HL-60/S4 treated with phorbol 12-myristate 13-acetate at 8.2 ng/mL for 4 days and 3 days (cell line): ENCODE data around the gene FAM89B.

ENCODE experiments used
- in situ Hi-C: fragments of 300-500 bp; cut with MboI; formaldehyde crosslinking; loops from 2 replicates; pipeline ENCODE4 v1.15.0; 2022; ENCODE audit warnings: low sequenced_read_pairs

Gene FAM89B

DNA sequence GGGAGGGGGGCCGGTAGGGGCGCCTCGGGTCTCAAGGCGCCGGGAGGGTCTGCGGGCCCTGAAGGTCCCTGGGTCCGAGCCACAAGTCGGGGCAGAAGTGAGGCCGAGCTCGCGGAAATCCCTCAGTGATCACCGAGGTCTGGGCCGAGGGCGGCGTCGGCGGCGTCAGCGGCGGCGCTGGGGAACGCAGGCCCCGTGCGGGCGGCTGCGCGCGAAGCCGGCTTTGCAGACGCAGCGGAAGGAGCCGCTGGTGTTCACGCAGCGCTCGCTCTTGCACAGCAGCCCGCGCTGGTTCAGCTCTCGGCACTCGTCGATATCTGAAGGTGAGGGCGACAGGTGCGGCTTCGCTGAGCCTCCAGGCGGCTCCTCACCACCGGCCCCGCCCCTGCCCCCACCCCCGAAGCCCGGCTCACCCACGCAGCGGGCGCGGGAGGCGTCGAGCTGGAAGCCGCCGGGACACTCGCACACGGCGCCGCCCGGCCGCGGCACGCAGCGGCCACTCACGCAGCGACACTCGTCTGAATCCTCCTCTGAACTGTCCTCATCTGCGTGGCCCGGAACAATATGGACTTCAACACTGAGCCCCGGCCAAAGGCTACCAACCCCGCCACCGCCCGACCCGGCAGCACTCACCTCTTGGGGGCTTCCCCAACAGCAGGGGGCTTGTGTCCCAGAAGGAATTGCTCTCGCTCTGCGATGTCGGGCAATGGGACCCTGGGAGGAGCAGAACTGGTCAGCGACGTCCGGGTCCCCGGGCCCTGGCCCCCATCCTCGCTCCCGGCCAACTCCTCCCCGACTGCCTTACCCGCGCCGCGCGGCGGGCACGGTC lies 33.2 kb upstream of the FAM89B start:
- in situ Hi-C loops = no loop called here

DNA sequence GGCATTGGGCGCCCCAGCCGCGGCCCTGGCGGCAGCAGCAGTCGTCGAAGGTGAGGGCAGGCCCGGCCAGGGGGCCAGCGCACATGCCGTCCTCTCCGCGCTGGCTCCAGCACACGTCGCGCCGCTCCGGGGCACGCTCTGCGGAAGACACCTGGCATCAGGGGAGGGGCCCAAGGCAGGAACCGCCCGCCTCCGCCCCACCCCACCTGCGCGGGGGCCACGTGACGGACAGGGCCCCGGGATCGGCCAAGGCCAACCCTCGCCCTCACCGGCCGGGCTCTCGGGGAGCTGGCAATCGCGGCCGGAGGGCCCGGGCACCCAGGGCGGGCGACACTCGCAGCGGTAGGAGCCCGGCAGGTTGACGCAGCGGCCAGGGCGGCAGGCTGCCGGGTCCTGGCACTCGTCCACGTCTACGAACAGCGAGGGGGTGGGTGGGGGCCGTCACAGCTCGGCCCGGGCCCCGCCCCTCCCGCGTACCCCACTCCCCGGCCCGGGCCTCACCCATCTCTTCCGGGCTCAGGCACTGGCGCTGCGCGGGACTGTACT lies 32.5 kb upstream of the FAM89B start:
- in situ Hi-C loops = no loop called here

DNA sequence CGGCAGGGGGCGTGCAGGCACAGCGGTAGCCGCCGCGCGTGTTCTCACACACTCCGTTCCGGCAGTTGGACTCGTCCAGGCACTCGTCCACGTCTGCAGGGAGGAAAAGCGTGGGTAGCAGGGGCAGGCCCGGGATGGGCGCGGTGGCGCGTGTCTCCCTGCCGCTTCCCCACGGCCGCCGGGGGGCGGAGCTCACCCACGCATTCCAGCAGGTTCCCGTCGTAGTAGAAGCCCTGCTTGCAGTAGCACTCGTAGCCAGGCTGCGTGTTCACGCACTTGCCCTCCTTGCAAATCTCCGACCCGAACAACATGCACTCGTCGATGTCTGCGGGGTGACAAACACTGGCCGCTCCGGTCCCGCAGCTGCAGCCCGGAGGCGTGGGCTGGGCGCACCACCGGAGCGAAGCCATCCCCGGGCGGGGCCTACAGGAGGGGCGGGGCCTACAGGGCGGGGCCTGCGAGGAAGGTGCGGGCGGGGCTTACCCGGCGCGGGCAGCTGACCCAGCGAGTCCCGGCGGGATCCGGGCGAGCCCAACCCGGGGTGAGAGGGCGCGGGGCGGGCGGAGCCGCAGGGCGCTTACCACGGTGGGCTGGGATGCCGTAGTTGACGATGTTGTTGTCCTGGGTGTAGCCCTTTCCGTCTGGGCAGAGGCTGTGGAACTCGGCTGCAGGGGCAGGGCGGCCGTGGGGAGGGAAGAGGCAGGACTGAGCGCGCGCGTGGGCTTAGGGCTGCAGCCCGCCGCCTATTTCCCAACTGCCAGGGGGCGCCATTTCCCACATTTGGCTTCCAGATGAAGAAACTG lies 31.8 kb upstream of the FAM89B start:
- in situ Hi-C loops = no loop called here

DNA sequence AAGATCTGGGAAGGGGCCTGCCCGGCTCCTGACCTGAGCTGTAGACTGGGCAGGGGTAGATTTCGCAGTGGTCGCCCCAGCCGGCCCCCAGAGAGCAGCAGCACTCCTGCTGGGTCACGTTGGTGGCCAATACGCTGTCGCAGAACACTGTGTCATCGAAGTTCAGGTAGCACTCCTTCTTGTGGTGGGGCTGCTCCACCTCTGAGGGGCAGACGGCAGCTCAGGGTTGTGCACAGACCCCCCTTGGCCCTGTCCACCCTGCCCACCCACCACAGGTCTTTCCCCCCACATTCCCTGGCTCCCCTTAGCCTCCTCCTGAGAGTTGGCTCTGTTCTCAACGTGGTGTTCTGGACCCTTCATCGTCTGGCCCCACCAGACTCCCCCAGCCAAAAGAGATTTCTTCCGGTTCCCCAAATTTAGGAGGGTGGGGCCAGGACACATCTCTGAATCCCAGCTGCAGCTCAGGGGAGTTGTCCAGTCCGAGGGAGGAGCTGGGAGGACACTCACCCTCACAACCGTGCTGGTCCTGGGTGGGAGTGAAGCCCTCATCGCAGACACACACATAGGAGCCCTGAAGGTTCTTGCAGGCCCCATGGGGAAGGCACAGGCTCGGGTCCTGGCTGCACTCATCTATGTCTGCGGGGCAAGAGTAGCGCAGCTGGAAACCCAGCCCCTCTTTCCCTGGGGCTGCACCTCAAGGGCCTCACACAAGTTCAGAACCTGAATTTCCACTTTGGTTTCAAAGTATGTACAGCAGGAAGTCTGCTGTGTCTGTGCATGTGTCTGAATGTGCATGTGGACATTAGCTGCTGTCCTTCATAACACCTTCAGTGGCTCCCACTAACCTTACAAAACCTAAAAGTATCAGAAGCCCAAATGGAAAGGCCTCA lies 31.0 kb upstream of the FAM89B start:
- in situ Hi-C loops = no loop called here

DNA sequence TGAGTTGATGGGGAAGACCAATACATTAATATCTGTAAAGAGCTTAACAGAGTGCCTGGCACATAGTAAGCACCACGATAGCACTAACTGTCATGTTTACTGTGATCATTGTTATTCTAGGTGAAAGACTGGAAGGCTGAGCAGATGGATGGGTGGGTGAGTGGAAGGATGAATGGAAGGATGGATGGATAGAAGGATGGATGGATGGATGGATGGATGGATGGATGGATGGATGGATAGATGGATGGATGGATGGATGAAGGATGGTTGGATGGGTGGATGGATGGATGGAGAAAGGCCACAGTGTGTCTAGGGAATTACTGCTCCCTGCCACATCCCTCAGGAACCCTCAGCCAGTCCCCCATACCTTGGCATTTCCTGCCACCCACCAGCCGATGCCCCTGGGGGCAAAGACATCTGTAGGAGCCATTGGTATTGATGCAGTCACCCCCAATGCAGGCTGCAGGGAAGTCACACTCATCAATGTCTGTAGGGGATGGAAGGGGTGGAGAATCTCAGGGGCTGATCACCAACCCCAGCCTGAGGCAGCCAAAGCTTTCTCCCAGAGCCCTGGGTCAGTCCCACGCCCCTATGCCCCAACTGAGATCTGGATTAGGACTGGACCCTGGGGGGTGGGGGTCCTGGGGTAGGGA lies 29.5 kb upstream of the FAM89B start:
- in situ Hi-C loops = no loop called here

DNA sequence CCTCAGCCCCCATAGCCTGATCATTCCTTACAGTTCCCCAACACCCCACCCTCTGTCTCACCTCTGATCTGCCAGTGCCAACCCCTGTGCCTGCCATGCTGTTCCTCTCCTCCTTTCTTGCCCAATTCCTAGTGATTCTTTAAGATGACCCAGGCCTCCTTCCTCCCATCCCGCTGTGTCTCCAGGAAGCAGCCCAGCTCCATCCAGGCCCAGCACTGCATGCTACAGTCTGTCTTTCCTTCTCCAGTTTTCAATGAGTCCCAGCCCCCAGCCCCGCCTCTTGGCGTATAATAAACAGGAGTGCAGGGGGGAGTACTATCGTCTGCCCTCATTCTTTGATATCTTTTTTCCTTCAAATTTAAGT lies 26.5 kb upstream of the FAM89B start:
- in situ Hi-C loops = no loop called here

DNA sequence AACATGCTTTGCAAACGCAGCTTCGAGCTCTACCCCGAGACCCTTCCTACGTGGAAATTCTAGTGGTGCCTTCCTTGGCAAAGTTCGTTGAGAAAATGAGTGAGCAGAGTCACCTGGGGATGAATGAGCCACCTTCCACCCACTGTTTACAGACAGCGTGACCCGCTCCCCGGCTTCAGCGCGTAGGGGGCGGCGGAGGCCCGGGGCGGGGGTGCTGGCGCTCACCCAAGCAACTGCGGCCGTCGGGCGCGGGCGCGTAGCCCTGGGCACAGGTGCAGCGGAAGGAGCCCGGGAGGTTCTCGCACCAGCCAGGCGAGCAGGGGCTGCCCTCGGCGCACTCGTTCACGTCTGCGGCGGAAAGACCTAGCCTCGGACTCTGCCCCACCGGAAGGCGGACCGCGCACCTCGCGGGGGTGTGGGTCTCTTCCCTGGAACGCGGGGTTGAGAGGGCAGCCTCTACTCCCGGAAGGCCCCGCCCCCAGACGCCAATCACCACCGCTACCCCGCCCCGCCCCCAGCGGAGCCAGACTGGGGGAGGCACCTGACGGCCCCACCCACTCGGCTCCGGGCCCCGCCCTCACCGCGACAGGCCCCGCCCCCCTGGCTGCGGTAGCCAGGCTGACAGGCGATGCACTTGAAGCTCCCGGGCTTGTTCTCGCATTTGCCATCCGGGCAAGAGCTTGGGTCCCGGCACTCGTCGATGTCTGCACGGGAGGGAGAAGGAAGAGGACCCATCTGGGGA lies 25.9 kb upstream of the FAM89B start:
- in situ Hi-C loops = no loop called here

DNA sequence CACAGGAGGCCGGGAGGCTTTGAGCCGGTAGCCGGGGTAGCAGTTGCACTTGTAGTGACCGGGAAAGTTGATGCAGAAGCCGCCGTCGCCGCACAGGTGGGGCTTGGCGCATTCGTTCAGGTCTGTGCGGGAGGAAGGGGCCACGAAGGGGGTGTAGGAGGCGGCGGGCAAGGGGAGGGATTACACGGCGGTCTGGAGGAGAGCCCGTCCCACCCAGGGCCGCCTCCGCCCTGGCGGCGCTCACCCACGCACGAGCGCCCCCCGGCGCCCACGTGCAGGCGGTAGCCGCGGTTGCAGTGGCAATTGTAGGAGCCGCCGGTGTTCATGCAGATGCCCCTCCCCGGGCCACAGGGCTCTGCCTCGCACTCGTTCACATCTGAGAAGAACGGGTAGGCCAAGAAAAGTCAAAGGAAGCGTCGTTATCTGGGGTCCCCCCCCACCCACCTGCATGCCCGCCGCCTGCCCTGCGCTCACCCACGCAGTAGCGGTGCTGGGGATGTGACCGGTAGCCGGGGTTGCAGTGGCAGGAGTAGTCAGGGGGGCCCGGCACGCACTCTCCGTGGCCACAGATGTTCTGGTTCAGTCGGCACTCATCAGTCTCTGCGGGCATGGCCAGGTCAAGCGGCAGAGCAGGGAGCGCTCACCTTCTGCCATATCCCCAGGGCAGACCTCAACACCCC lies 24.8 kb upstream of the FAM89B start:
- in situ Hi-C loops = no loop called here

DNA sequence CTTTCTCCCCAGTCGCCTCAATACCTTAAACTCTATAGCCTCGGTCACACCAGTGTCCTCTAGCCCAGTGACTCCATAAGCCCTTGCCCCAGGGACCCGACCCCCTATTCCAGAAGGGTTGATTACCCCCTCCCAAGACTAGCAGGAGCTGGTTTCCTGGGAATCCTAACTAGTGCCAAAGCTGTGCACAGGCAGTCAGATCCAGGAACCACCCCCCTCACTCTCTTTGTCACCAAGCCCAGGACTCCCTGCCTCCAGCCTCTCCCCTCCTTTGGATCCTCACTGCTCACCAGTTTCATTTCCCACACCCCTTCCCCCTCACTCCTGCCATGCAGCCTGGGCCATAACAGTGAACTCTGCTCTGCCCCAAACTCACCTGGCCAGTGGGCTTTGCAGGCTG lies 23.9 kb upstream of the FAM89B start:
- in situ Hi-C loops = no loop called here

DNA sequence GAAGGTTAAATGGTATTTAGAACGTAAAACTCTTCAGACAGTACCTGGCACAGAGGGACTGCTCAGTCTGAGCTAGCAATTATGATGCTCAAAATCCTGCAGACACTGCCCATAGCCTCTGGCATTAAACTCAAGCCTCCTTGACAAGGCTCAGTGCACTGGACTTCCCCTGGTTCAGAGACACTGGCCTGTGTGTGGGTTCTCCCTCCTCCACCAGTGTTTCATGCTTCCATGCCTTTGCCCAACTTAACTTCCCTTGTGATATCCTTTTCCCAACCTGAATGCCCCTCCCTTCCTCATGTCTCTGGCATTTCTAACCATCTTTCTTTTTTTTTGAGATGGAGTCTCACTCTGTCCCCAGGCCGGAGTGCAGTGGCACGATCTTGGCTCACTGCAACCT lies 23.2 kb upstream of the FAM89B start:
- in situ Hi-C loops = no loop called here

DNA sequence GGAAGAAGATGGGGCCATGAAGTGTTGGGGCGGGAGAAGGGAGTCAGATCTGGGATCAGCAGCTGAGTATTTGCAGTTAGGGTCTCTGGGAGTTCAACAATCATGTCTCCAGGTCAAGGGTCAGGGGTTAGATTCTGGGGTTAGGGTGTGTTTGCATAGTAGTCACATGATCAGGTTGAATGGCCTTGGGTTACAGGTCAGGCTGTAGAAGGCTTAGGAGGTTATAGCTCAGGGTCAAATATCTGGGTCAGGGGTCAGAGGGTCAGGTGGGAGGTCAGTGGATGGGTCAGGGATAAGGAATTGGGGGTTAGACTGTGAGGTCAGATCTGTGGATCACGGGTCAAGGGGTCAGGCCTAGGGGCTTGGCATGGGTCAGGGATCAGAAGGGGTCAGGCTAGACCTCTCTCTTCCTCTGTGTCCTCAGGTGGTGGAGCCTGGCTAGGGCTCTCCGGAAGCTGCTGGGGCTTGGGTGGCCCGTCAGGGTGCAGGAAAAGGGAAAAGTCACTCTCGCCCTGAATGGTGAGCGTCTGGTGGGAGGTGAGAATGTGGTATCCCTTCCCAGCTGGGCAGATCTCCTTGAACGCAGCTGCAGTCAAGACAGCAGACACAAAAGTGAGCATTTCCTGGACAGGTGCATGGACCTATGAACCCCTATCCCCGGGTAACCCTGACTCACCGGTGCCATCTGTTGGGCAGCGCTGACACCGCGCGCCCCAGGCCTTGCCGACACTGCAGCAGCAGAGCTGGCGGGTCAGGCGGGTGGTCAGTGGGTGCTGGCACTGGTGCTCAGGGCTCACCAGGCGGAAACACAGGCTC lies 20.6 kb upstream of the FAM89B start:
- in situ Hi-C loops = no loop called here

DNA sequence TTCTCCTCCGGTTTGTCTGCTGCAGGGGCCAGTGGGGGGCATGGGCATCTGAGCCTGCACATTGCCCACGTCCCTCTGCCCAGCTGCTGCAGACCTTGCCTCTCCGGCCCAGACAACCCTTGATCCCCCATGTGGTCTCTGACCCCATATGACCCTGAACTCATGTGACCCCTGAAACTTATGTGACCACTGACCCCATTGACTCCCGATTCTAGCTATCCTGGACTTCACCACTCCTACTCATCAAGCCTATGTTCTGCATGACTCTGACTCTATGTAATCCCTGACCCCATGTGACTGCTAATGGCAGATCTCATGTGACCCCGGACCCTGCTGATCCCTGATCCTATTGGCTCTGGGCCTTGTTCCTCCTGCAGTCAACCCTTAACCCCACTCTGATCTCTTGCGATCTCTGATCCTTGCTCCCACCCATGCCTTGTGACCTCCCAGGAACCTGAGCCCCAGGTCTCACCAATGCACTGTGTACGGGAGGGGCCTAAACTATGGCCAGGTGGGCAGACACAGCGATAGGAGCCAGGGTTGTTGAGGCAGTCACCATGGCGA lies 19.9 kb upstream of the FAM89B start:
- in situ Hi-C loops = no loop called here

DNA sequence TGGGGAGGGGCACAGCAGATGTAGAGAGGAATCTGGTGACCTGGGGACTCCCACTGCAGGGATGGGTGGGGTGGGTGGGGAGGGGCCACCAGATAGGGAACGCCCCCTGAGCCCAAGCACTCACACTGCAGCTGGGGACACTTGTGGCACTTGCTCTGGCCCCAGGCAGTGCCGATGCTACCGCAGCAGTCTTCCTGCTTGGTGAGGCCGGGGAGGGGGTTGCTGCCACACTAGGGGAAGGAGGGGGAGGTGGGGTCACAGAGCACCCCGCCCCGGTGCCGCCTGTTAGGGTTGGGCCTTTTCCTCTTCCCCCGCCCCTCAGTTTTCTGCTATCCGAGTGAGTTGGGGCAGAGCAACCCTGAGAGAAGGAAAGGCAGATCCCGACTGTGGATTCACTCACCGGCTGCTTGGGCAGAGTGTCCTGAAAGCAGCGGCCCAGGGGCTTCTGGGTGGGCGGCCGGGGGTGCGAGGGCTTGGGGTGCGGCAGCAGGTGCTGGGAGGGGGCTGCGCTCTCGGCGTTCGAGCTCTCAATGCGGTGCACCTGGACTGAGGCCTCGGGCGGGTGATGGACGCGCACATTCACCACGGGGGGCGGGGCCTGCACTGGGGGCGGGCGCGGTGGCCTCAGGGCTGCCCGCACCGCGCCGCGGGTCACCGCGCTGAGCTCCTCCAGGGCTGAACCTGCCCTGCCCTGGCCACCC lies 18.9 kb upstream of the FAM89B start:
- in situ Hi-C loops = no loop called here

DNA sequence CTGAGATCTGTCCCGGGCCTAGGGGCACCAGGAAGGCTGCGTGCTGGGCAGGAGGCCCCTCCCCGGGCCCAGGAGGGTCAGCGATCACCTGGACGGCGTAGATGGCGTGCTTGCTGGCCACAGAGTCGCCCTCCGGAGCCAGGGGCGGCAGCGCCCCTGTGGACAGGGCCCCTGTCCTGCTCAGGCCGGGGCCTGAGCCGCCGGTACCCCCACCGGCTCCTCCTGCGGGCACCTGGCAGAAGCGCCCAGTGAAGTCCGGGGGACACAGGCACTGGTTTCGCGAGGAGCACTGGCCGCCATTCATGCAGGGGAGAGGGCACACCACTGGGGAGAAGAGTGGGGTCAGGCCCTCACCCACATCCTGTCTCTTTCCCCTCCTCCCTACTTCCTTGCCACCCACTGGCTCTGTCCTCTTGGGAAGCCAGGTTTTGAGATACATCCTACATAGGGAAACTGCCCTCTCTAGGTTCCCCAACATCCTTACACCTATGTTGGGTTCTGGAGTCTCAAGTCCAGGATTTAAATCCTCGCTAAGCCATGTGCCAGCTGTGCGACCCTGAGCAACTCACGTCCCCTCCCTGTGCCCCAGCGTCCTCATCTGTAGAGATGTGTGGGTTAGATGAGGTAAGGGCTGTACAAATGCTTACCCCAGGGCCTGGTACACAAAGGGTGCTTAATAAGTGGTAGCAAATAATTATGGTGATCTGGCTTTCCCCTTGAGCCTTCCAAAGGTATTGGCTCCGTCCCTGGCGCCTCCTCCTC lies 18.1 kb upstream of the FAM89B start:
- in situ Hi-C loops = no loop called here

DNA sequence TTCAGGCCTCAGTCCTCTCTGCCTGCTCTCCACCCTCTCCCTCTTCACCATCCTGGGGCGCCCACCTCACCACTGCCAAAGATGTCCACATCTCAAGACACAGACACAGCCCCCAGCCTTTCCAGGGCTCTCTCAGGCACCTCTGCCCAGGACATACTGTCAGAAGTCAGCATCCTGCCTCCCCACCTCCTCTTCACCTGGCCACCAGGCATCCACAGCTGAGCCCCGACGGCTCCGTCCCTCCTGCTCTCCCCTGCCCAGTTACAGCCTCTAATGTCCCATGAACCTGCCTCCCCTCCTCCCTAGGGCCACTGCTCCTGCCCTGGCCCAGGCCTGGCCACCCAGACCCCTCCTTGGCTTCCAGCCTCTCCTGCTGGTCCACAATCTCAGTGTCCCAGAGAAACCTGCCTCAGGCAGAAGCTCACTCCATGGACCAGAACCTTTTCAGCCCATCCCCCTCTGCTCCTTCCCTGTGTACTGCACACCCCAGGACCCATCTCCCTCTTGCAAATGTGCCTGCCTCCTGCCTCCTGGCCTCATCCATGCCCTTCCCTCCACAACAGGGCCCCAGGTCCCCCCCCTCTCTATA lies 17.4 kb upstream of the FAM89B start:
- in situ Hi-C loops = no loop called here

DNA sequence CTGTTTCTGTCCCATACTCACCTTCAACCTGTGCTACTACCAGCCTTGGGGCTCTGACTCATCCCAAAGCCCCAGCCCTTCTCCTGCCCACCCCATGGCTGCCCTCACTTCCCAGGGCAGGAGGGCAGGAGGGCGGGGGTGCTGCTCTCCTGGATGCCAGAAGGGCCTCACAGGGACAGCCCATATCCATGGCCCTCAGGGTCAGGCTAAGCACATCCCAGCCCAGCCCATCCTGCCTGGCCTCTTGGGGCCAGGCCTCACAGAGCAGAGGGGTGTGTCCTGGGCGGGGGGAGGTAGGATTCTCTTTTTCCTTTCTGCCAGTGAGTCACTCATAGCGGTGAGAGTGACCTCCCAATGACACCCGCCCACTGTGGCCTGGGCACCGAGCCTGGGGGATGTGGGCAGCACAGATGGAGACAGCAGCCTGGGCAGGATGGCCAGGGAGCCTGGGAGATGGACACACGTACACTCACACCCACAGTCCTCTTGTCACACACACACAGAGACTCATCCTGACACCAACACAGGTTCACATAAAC lies 16.6 kb upstream of the FAM89B start:
- in situ Hi-C loops = no loop called here
